GM19438 (cell line): ENCODE results near the gene ARHGEF25.
"Not testable (repeated sequence)": the region's sequence is repeated elsewhere in the genome, so short reads cannot be mapped to it uniquely, and the experiment has no call there.

ENCODE experiments used
- ATAC-seq: cut with Tn5 transposase; IDR thresholded peaks from one replicate; pipeline ENCODE4 v1.9.1; 2021; ENCODE audit warnings: low read depth; ENCODE audit not compliant: unreplicated experiment

Gene ARHGEF25

GRCh38 chr12:57632958-57633840, 22.0 kb downstream of the ARHGEF25 start, which contains the start of gene B4GALNT1:
Gene B4GALNT1, minus strand, starts transcription at chr12:57633201. Its CDS starts 1,069 bp downstream, at chr12:57632132.
- peak; percentile 90 for ATAC-seq

- not testable (repeated sequence) for ATAC-seq
Measured at GRCh38 chr12:57636731-57637130, 25.5 kb downstream of the ARHGEF25 start.

GRCh38 chr12:57637364-57637763, 26.1 kb downstream of the ARHGEF25 start:
- no peak for ATAC-seq

- ATAC-seq = no peak
Measured at GRCh38 chr12:57638096-57638495, 26.9 kb downstream of the ARHGEF25 start.

- no peak for ATAC-seq
Measured at GRCh38 chr12:57640175-57641042, 29.2 kb downstream of the ARHGEF25 start.

GRCh38 chr12:57641699-57642442, 30.6 kb downstream of the ARHGEF25 start:
- no peak for ATAC-seq

- not testable (repeated sequence) for ATAC-seq
Measured at GRCh38 chr12:57645990-57646658, 34.9 kb downstream of the ARHGEF25 start.

- ATAC-seq = not testable (repeated sequence)
Measured at GRCh38 chr12:57646659-57647049, 35.4 kb downstream of the ARHGEF25 start.

GRCh38 chr12:57654042-57654441, 42.8 kb downstream of the ARHGEF25 start:
- no peak for ATAC-seq

GRCh38 chr12:57655541-57656240, 44.5 kb downstream of the ARHGEF25 start:
- ATAC-seq = no peak

- ATAC-seq = not testable (repeated sequence)
Measured at GRCh38 chr12:57656408-57656807, 45.2 kb downstream of the ARHGEF25 start.

GRCh38 chr12:57657744-57658143, 46.5 kb downstream of the ARHGEF25 start:
- ATAC-seq = no peak

- ATAC-seq = no peak
Measured at GRCh38 chr12:57658890-57659289, 47.7 kb downstream of the ARHGEF25 start.

- no peak for ATAC-seq
Measured at GRCh38 chr12:57661376-57661775, 50.1 kb downstream of the ARHGEF25 start.

GRCh38 chr12:57665066-57665820, 54.0 kb downstream of the ARHGEF25 start:
- not testable (repeated sequence) for ATAC-seq
